Progenitor cell of endocrine pancreas (in vitro differentiated cells): ENCODE results near the gene ARL3. TPM values are rescaled to one million over a fixed set of nuclear protein-coding genes. Genes with fewer than 3 reads are reported as not detected.

ENCODE experiments used
- DNase-seq: peaks from one replicate; pipeline ENCODE4 v3.0.0; 2021; ENCODE audit warnings: low spot score; ENCODE audit not compliant: unreplicated experiment
- H3K27ac Mint-ChIP-seq: 2 replicates; pipeline ENCODE4 v1.8.0; 2021; ENCODE audit warnings: mild to moderate bottlenecking, moderate library complexity, mixed read lengths
- H3K27me3 Mint-ChIP-seq: 2 replicates; pipeline ENCODE4 v1.8.0; 2021; ENCODE audit warnings: mixed read lengths
- H3K36me3 Mint-ChIP-seq: 2 replicates; pipeline ENCODE4 v1.8.0; 2022; ENCODE audit warnings: mixed read lengths; ENCODE audit not compliant: insufficient read depth
- H3K4me1 Mint-ChIP-seq: 2 replicates; pipeline ENCODE4 v1.8.0; 2021; ENCODE audit warnings: low read depth, mixed read lengths
- H3K4me3 Mint-ChIP-seq: 2 replicates; pipeline ENCODE4 v1.8.0; 2021; ENCODE audit warnings: low read depth, mild to moderate bottlenecking, moderate library complexity, mixed read lengths
- H3K9me3 Mint-ChIP-seq: 2 replicates; pipeline ENCODE4 v1.8.0; 2021; ENCODE audit warnings: low read depth, mixed read lengths
- total RNA-seq: library from RNA; stranded (reverse); gene quantifications from 2 replicates; pipeline ENCODE4 v1.2.1, GENCODE V29; 2021
- TF ChIP-seq, protein P1 (sequence below): fragments of 200-600 bp; sonication (generic); IDR thresholded peaks from one replicate; pipeline ENCODE4 v1.5.0; 2021; ENCODE audit warnings: antibody characterized with exemption, mild to moderate bottlenecking; ENCODE audit not compliant: unreplicated experiment

The ARL3 gene
- total RNA-seq, 1 donor from 2014 or later, result 25.0 TPM

DNA sequence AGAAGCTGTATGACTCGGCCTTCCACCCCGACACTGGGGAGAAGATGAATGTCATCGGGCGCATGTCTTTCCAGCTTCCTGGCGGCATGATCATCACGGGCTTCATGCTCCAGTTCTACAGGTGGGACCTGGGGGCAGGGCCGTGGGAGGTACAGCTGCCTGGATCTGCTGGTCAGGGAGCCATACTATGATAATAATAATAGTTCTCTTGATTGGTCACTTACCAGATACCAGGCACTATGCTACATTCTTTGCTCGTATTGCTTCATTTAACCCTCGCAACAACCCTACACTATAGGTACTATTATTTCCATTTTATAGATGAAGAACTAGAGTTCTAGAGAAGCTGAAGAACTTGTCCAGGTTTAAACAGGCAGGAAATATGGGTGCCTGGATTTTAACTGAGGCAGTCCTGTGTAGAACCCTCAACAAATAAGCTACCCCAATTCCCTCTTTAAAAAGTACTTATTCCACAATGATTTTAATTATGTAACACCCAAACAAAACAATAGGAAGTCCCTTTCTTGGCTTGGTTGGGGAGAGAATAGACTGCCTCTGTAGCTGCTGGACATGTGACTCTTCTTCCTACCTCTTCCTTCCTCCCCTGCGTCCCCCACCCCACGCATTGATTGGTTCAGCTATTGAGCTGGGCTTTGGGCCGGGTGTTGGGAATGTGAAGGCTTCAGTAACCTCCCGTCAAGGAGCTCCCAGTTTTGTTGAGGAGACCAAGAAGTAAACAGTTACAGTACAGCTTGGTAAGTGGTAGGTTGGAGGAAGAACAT lies 13.0 kb upstream of the ARL3 start:
- no peaks in the 10 kb centered on the region for H3K9me3 Mint-ChIP-seq
- H3K36me3 Mint-ChIP-seq, result peaks cover 15% of the 10 kb centered on the region
- H3K27ac Mint-ChIP-seq, result no peak overlapping the region

DNA sequence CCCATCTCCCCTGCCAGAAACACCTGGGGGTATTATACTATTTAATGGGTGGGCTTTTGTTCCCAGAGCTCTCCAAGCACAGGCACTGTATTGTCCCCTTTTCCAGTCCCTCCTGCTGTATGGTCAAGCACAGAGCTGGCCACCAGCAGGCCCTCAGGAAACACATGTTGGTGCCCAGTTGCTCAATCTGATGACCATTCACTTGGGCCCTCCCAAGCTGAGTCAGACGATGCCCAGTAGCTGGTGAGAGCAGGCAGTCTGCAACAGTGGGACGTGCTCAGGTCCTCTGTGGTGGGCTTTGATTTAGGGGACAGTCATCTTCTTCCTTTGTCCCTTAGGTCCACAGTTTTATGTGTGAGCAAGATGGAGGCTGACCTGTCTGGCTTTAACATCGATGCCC lies 12.1 kb upstream of the ARL3 start:
- no peaks in the 10 kb centered on the region for H3K27me3 Mint-ChIP-seq
- DNase-seq, result no peak
- H3K4me1 Mint-ChIP-seq, result peaks cover 5% of the 10 kb centered on the region
- no peak overlapping the region for H3K4me3 Mint-ChIP-seq
- H3K9me3 Mint-ChIP-seq, result no peaks in the 10 kb centered on the region
- TF ChIP-seq, protein P1, sequence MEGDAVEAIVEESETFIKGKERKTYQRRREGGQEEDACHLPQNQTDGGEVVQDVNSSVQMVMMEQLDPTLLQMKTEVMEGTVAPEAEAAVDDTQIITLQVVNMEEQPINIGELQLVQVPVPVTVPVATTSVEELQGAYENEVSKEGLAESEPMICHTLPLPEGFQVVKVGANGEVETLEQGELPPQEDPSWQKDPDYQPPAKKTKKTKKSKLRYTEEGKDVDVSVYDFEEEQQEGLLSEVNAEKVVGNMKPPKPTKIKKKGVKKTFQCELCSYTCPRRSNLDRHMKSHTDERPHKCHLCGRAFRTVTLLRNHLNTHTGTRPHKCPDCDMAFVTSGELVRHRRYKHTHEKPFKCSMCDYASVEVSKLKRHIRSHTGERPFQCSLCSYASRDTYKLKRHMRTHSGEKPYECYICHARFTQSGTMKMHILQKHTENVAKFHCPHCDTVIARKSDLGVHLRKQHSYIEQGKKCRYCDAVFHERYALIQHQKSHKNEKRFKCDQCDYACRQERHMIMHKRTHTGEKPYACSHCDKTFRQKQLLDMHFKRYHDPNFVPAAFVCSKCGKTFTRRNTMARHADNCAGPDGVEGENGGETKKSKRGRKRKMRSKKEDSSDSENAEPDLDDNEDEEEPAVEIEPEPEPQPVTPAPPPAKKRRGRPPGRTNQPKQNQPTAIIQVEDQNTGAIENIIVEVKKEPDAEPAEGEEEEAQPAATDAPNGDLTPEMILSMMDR, result no peak
- H3K27ac Mint-ChIP-seq, result peak overlapping the region; percentile 52
- peaks cover 18% of the 10 kb centered on the region for H3K36me3 Mint-ChIP-seq

More for the DNA sequence above, 13.0 kb upstream of the ARL3 start:
- no peak for DNase-seq
- no peaks in the 10 kb centered on the region for H3K27me3 Mint-ChIP-seq
- H3K4me1 Mint-ChIP-seq, result peaks cover 2% of the 10 kb centered on the region
- TF ChIP-seq, protein P1, result no peak
- no peak overlapping the region for H3K4me3 Mint-ChIP-seq

DNA sequence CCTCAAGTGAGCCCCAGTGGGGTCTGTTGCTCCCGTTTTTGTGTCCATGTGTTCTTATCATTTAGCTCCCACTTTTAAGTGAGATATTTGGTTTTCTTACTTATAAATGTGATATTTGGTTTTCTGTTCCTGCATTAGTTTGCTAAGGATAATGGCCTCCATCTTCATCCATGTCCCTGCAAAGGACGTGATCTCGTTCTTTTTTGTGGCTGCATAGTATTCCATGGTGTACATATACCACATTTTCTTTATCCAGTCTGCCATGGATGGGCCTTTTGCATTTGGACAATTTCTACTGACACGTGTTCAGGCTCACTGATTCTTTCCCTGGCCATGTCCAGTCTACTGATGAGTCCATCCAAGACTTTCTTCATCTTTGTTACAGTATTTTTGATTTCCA lies 9.8 kb upstream of the ARL3 start:
- H3K27ac Mint-ChIP-seq, result peak overlapping the region; percentile 57
- no peaks in the 10 kb centered on the region for H3K27me3 Mint-ChIP-seq
- TF ChIP-seq, protein P1, result no peak
- peaks cover 9% of the 10 kb centered on the region for H3K4me1 Mint-ChIP-seq
- H3K9me3 Mint-ChIP-seq, result no peaks in the 10 kb centered on the region
- no peak for DNase-seq
- peaks cover 20% of the 10 kb centered on the region for H3K36me3 Mint-ChIP-seq
- no peak overlapping the region for H3K4me3 Mint-ChIP-seq

DNA sequence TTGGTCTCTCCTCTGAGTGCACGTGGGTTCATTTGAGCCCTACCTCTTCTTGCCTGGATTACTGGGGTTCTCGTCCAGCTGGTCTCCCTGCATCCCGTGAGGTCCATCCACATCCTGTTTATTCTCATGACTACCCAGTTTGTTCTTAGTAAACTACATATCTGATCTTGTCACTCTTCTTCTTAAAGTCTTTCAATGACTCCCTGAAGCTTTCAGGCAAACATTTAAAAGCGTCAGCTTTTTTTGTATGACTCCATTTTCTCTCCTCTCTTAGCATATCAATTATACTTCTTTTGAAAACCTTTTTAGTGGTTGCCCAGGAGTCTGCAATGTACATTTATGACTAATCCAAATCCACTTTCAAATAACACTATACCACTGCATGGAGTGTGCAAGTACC lies 7.8 kb upstream of the ARL3 start:
- Mint-ChIP-seq H3K27ac (no peak overlapping the region), H3K4me3 (no peak overlapping the region), H3K27me3 (no peaks in the 10 kb centered on the region), H3K9me3 (no peaks in the 10 kb centered on the region), H3K4me1 (peaks cover 25% of the 10 kb centered on the region), H3K36me3 (peaks cover 15% of the 10 kb centered on the region)
- TF ChIP-seq, protein P1, result no peak
- no peak for DNase-seq

DNA sequence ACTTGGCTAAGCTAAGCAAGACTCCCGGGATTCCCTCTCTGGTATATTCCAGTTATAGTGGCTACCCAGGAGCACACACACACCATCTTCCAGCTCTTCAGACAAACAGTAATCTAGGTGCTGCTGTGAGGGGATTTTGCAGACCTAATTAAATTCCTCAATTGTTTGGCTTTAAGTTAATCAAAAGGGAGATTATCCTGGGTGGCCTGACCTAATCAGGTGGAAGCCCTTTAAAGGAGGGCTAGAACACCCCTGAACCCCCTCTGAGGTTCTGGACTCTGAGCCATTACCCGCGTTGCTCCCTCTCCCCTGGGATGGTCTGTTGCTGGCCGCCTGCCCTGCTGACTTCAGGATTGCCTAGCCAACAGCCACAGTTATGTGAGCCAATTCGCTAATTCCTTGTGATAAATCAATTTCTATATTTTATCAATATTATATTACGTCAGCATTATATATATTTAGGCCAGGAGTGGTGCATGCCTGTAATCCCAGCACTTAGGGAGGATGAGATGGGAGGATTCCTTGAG lies 6.6 kb upstream of the ARL3 start:
- peaks cover 29% of the 10 kb centered on the region for H3K4me1 Mint-ChIP-seq
- H3K36me3 Mint-ChIP-seq, result peaks cover 15% of the 10 kb centered on the region
- no peaks in the 10 kb centered on the region for H3K9me3 Mint-ChIP-seq

More for the DNA sequence above, 6.6 kb upstream of the ARL3 start:
- TF ChIP-seq, protein P1, result no peak
- Mint-ChIP-seq H3K27me3 (no peaks in the 10 kb centered on the region), H3K4me3 (no peak overlapping the region), H3K27ac (no peak overlapping the region)
- DNase-seq, result no peak
